Measurements from ENCODE around the gene MYO18A. TPM values are rescaled to one million over a fixed set of nuclear protein-coding genes. Genes with fewer than 3 reads are reported as not detected.
A peak's percentile ranks its signal among the peaks of the same experiment; 100 is the strongest.

Gene MYO18A
- total RNA-seq, 1 donor from 2014 or later = 36.6 TPM

DNA sequence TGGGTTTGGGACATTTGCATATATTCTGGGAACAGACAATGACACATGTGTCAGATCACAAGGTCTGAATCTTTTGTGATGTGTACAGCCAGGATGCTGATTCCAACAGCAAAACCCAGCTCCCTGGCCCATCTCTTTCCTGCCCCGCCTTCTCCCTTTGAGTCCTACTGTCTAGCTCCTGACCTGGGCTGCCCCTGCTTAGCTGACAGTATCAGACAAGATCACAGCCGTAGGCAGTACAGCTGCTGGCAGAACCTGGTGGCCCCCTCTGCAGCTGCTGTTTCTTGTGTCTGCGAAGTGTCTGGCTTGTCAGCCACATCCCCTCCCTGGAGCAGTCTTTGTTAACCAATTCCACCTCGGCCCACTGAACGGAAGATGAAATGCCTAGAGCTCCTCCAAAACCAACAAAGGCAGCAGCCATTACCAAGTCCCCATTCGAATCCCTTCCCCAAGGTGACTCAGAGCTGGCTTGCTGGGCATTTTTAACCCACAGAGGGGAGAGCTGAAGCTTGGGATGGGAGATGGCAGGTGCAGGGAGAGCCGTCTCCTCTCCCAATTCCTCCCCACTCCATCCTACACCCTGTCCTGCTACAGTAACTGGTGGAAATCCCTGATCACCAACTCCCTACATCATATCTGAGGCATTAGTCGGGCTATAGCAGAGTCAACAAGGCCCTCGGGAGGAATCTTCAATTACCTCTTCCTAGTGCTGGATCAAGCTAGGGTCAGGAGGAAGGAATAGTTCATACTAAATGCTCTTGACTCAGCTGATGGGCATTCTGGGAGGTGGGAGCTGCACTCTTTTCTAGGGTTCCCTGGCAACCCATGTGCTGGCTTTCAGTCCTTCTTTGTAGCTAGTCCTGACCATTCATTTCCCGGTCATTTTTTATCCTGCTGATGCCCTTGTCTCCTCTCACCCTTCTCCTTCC lies 131.5 kb downstream of the MYO18A start:
- Mint-ChIP-seq H3K36me3 (ENCODE audit: low read depth) (no peaks in the 10 kb centered on the region), H3K9me3 (no peaks in the 10 kb centered on the region), H3K27me3 (peaks cover 16% of the 10 kb centered on the region), H3K4me3 (no peak overlapping the region), H3K4me1 (peaks cover 2% of the 10 kb centered on the region), H3K27ac (no peak overlapping the region)
- intact Hi-C loops (cut with micrococcal nuclease) = no loop called here
- peak; percentile 56 for DNase-seq

DNA sequence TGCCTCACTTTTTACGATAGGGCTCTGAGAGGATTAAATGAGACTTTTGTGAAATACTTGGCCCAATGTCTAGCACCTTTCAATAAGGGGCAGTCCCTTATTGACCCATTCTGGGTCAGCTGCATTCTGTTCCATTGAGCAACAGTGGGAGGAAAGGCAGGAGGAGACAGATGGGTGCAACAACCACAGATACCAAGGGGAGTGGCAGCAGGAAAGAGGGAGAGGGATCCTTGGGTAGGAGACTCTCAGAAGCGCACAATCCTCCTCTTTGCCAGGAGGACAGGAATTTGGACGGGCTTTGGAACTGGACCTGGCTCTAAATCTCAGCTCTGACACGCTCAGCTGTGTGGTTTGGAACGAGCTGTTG lies 133.7 kb downstream of the MYO18A start:
- H3K27ac Mint-ChIP-seq = no peak overlapping the region
- intact Hi-C loops (cut with micrococcal nuclease) = no loop called here
- H3K4me1 Mint-ChIP-seq = peaks cover 5% of the 10 kb centered on the region
- no peaks in the 10 kb centered on the region for H3K36me3 Mint-ChIP-seq (ENCODE audit: low read depth)
- DNase-seq = no peak
- H3K4me3 Mint-ChIP-seq = no peak overlapping the region
- peaks cover 16% of the 10 kb centered on the region for H3K27me3 Mint-ChIP-seq
- H3K9me3 Mint-ChIP-seq = no peaks in the 10 kb centered on the region

DNA sequence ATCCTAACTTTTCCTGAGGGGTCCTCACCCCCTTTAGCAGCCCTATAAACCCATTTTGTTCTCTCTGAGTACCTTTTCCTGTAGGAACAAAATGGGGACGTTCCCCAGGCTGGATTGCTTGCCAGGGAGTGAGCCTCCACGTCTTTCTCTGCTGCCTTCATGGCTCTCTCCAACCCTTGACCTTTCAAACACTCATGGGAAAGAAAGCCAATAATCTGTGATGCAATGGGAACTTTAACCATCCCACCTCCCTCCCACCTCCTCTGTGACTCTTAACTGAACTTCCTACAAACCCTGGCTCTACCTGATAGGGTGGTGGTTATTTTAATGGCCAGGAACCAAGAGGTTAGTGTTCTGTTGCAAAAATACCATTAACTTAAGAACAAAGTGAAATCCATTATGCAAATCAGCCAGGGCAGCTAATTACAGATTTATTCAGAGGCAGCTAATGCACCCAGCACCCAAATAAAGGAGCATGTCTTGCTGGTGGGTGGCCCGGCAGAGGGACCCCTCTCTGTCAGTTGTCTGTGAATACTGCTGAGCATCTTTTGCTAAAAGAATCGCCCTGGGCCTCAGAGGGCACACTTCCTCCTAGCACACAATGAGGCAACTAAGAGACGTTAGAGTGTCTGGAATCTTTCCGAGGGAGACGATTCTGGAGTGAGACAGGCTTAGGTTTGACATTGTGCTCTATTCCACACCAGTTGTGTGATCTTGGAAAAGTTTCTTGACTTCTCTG lies 134.3 kb downstream of the MYO18A start:
- H3K4me1 Mint-ChIP-seq = peaks cover 5% of the 10 kb centered on the region
- H3K27me3 Mint-ChIP-seq = peaks cover 16% of the 10 kb centered on the region
- no peak overlapping the region for H3K4me3 Mint-ChIP-seq
- intact Hi-C loops (cut with micrococcal nuclease) = no loop called here
- H3K36me3 Mint-ChIP-seq (ENCODE audit: low read depth) = no peaks in the 10 kb centered on the region
- no peaks in the 10 kb centered on the region for H3K9me3 Mint-ChIP-seq
- no peak for DNase-seq
- no peak overlapping the region for H3K27ac Mint-ChIP-seq

DNA sequence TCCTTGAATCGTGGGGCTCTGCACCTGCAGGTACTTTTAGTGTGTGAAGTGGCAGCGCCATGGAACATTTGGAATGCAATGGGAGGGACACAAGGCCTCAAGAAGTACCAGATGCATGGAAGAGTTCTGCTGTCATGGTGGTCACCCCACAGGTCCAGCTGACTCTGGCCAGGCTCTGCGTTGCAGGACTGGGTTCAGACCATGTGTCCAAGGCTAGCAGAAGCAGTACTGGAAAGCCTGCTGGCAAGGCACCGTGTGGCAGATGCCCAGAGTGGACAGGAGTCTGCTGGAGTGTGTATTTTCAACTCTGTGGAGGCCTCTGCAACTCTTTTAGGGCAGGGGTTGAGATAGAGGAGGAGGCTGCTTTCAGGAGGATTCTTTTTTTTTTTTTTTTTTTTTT lies 135.2 kb downstream of the MYO18A start:
- Mint-ChIP-seq H3K9me3 (no peaks in the 10 kb centered on the region), H3K27me3 (peaks cover 16% of the 10 kb centered on the region), H3K4me1 (peaks cover 5% of the 10 kb centered on the region), H3K36me3 (ENCODE audit: low read depth) (no peaks in the 10 kb centered on the region), H3K4me3 (no peak overlapping the region), H3K27ac (no peak overlapping the region)
- DNase-seq = no peak
- intact Hi-C loops (cut with micrococcal nuclease) = no loop called here

DNA sequence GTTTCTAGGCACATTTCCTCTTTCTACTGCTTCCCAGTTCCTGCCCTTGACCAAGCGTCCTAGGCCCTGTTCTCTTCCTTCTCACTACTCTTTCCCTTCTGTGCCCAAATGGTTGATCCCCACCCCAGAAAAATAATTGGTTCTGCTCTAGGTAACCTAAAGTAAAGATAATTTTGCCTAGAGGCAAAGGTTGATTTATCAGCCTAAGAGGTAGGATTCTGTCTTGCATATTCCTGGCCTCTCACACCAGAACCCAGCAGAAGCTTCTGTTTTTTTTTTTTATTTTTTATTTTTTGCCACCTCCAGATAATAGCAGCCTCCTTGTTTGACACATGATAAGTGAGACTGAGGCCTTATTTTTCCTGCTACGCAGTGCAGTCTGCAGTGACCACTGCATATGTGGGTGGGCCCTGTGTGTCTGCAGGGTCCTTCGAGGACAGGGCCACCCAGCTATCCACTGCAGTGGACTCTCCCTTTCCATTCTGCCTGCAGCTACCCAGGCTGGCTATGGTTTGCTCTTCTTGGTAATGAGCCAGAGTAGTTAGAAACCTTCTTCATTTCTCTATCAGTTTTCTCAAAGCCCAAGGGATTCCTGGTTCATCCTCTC lies 136.6 kb downstream of the MYO18A start:
- intact Hi-C loops (cut with micrococcal nuclease) = no loop called here
- Mint-ChIP-seq H3K4me1 (peaks cover 5% of the 10 kb centered on the region), H3K9me3 (no peaks in the 10 kb centered on the region), H3K27me3 (peaks cover 10% of the 10 kb centered on the region), H3K36me3 (ENCODE audit: low read depth) (no peaks in the 10 kb centered on the region), H3K4me3 (no peak overlapping the region), H3K27ac (no peak overlapping the region)
- DNase-seq = no peak

DNA sequence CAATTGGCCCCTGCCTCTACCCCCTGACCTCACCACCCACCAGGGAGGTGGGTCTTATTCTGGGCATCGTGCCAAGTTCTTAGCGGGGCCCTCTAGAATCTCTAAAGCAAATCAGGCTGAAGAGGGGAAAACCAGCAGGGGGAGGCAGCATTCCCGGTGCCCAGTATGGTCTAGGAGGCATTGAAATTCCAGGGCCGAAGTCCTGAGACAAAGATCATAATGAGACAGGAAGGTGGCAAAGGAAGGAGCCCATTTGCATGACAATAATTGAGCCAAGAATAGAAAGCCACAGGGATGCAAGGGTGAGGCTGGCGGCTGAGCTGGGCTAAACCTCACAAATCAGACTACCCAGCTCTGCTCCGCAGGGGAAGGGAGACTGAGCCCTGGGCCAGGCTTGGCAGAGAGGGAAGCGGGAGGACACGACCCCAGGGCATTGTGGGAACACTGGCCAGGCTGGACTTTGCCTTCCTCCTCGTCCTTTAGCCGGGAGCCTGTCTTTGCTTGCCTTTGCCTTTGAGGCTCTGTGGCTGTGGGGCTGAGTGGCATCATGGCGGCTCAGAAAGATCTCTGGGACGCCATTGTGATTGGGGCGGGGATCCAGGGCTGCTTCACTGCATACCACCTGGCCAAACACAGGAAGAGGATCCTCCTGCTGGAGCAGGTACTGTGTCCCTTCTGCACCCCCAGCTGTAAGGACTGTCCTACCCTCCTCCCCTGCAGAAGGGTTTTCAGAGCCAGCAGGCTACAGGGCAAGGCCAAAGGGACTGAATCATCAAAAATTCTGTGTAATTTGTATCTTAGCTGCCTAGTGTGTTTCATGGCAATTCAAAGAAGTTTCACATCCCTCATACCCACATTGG lies 137.3 kb downstream of the MYO18A start, which contains the start of gene PIPOX:
Gene PIPOX, plus strand, starts transcription at position 463 of the 860 bp plus-strand sequence. Its CDS starts 85 bp downstream, at position 548.
- Mint-ChIP-seq H3K4me3 (no peak within 1 kb of the TSS), H3K27ac (no peak within 1 kb of the TSS), H3K4me1 (peaks cover 5% of the 10 kb centered on the region), H3K36me3 (ENCODE audit: low read depth) (no peaks in the 10 kb centered on the region), H3K9me3 (no peaks in the 10 kb centered on the region), H3K27me3 (peaks cover 7% of the 10 kb centered on the region)
- no peak for DNase-seq
- intact Hi-C loops (cut with micrococcal nuclease) = no loop called here

DNA sequence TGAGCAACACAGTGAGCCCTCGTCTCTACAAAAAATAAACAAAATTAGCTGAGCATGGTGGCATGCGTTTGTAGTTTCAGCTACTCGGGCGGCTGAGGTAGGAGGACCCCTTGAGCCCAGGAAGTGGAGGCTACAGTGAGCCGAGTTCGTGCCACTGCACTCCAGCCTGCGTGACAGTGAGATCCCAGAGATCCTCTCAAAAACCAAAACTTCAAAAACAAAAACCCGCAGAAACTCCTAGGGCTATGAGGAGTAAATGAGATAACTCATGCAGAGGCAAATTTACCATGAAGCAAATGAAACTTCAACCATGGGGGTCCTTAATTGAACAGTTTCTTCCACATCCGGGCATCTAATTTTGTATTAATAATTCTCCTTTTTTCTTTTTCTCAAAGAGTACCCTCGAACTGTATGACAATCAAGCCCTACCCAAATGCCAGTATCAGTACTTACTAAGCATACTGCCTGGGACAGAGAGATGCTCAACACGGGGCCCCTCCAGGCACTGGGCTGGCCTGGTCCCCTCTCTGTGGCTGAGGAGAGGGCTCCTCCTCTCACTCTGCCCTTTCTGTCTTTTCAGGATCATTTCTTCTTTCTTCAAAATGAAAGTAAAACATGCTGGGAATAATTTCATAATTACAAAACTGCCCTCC lies 138.0 kb downstream of the MYO18A start:
- Mint-ChIP-seq H3K27me3 (peaks cover 4% of the 10 kb centered on the region), H3K4me3 (no peak overlapping the region), H3K9me3 (no peaks in the 10 kb centered on the region), H3K27ac (no peak overlapping the region), H3K4me1 (peaks cover 5% of the 10 kb centered on the region), H3K36me3 (ENCODE audit: low read depth) (no peaks in the 10 kb centered on the region)
- intact Hi-C loops (cut with micrococcal nuclease) = no loop called here
- DNase-seq = no peak

DNA sequence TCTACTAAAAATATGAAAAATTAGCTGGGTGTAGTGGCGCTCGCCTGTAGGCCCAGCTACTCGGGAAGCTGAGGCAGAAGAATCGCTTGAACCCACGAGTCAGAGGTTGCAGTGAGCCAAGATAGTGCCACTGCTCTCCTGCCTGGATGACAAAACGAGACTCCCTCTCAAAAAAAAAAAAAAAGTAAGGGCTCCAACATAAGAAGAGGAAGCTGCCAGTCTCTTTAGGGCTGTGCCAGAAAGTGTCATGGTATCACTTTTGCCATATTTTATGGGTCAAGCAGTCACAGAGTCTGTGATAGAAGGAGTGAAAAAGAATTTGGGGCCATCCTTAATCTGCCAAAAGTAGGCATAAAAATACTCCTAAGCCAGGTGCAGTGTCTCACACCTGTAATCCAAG lies 138.6 kb downstream of the MYO18A start:
- no peak overlapping the region for H3K4me3 Mint-ChIP-seq
- H3K9me3 Mint-ChIP-seq = no peaks in the 10 kb centered on the region
- H3K27ac Mint-ChIP-seq = no peak overlapping the region
- no peaks in the 10 kb centered on the region for H3K36me3 Mint-ChIP-seq (ENCODE audit: low read depth)
- H3K4me1 Mint-ChIP-seq = peaks cover 5% of the 10 kb centered on the region
- no peak for DNase-seq
- peaks cover 3% of the 10 kb centered on the region for H3K27me3 Mint-ChIP-seq
- intact Hi-C loops (cut with micrococcal nuclease) = no loop called here

DNA sequence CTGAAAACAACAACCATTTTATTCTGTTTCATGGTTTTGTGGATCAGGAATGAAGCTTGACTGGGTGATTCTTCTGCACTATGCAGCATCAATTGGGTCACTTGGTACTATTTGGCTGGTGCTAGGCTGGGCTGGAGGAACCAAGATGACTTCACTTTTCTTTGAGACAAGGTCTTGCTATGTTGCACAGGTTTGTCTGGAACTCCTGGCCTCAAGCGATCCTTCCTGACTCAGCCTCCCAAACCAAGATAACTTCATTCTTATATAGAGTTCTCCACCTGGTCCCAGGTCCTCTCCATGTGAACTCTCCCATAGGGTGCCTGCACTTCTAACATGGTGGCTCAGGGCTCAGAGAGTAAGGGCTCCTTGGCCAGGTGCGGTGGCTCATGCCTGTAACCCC lies 139.1 kb downstream of the MYO18A start:
- DNase-seq = no peak
- H3K27me3 Mint-ChIP-seq = peaks cover 2% of the 10 kb centered on the region
- H3K9me3 Mint-ChIP-seq = no peaks in the 10 kb centered on the region
- peaks cover 5% of the 10 kb centered on the region for H3K4me1 Mint-ChIP-seq
- H3K27ac Mint-ChIP-seq = no peak overlapping the region
- H3K36me3 Mint-ChIP-seq (ENCODE audit: low read depth) = no peaks in the 10 kb centered on the region
- intact Hi-C loops (cut with micrococcal nuclease) = no loop called here
- H3K4me3 Mint-ChIP-seq = no peak overlapping the region

DNA sequence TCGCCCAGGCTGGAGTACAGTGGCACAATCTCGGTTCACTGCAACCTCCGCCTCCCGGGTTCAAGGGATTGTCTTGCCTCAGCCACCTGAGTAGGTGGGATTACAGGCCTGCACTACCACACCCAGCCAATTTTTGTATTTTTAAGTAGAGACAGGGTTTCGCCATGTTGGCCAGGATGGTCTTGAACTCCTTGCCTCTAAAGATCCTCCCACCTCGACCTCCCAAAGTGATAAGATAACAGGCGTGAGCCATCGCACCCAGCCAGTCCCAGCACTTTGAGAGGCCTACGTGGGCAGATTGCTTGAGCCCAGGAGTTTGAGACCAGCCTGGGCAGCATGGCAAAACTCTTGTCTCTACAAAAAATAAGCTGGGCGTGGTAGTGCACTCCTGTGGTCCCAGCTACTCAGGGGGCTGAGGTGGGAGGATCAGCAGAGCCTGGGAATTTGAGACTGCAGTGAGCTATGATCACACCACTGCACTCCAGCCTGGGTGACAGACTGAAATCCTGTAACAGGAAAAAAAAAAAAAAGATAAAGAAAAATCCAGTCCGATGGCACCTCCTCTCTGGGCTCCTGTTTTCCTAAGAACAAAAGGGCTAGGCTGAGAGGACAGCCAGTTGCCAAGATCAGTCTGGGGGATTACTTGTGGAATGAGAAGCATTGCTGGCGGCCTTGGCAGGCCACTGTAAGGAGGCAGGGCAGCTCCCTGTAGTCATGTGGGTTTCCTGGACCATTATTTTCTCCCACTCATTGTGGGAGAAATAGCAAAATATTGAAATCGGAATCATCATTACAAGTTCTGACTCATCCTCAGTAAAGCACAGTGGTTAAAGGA lies 140.2 kb downstream of the MYO18A start:
- Mint-ChIP-seq H3K36me3 (ENCODE audit: low read depth) (no peaks in the 10 kb centered on the region), H3K4me3 (no peak overlapping the region), H3K9me3 (peaks cover 5% of the 10 kb centered on the region), H3K27me3 (peaks cover 7% of the 10 kb centered on the region), H3K27ac (no peak overlapping the region), H3K4me1 (peaks cover 4% of the 10 kb centered on the region)
- intact Hi-C loops (cut with micrococcal nuclease) = no loop called here
- no peak for DNase-seq

DNA sequence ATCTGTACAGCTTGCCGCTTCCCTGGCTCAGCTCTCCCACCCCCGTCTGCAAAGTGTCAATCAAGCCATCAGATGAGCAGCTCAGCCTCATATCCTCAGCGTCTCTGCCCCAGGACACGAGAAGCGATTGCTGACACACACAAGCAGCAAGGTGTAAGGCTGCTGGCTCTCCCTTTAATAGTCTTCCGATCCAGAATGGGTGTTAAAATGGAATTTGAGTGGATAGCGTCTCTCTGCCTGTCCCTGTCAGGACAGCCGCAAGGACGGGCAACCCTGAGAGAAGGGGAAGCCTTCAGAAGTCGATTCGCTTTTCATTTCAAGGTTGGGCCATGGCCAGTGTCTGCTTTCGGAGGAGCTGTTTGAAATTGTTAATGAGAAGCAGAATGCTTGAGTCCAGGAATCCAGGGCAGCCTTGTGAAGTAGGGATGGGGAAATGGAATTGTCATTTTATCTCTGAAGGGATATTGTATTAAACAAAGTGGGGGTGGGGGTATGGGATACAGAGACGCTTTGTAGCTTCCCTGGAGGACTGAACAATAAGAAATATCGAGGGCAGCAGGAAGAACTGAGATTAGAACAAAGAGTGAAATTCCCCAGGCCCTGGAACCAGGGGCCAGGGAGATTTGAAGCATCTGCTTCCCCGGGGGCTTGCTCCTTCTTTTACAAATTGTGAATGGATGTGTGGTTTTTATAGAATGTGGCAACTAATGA lies 142.0 kb downstream of the MYO18A start:
- Mint-ChIP-seq H3K27ac (no peak overlapping the region), H3K4me3 (no peak overlapping the region), H3K9me3 (peaks cover 9% of the 10 kb centered on the region), H3K36me3 (ENCODE audit: low read depth) (no peaks in the 10 kb centered on the region), H3K27me3 (peaks cover 17% of the 10 kb centered on the region), H3K4me1 (peaks cover 4% of the 10 kb centered on the region)
- DNase-seq = no peak
- intact Hi-C loops (cut with micrococcal nuclease) = no loop called here

DNA sequence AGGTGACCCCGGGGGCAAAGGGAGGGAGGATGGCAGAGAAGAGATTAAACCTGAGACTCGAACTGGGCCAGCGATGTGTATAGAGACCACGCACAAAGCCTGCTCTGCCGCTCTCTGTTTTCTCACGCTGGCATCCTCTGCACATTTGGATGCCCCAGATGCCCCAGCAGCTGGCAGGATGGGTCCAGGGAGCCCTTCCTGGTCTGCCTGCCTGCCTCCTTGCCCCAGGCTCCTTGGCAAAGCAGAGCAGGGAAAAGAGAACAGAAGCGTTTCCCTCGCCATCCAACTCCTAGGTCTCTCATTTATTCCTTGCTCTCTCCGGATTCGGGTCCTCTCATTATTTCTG lies 142.5 kb downstream of the MYO18A start:
- H3K36me3 Mint-ChIP-seq (ENCODE audit: low read depth) = no peaks in the 10 kb centered on the region
- peaks cover 3% of the 10 kb centered on the region for H3K4me1 Mint-ChIP-seq
- no peak overlapping the region for H3K4me3 Mint-ChIP-seq
- H3K27me3 Mint-ChIP-seq = peaks cover 19% of the 10 kb centered on the region
- DNase-seq = no peak
- no peak overlapping the region for H3K27ac Mint-ChIP-seq
- peaks cover 9% of the 10 kb centered on the region for H3K9me3 Mint-ChIP-seq
- intact Hi-C loops (cut with micrococcal nuclease) = no loop called here

All from activated CD4-positive, alpha-beta T cell treated with anti-CD3 and anti-CD28 coated beads, Interleukin-2, amount 10 ng/mL, durations not matched to agents 24 days and 14 days (primary cell).